Embryonic facial prominence (tissue), 1 donor: ENCODE measurements around the gene GIMAP8.
"Not testable (repeated sequence)": the region's sequence is repeated elsewhere in the genome, so short reads cannot be mapped to it uniquely, and the experiment has no call there.

Source experiments
- DNase-seq: peaks from one replicate; pipeline ENCODE4 v3.0.0-alpha.2; 2016; ENCODE audit errors: extremely low spot score

GIMAP8 gene

GRCh38 chr7:150464962-150465361 lies 14.5 kb downstream of the GIMAP8 start:
- DNase-seq = no peak

GRCh38 chr7:150465414-150465813 lies 15.0 kb downstream of the GIMAP8 start:
- no peak for DNase-seq

- DNase-seq = no peak
Measured at GRCh38 chr7:150466477-150466876, 16.0 kb downstream of the GIMAP8 start.

GRCh38 chr7:150468241-150468640 lies 17.8 kb downstream of the GIMAP8 start:
- DNase-seq = no peak

- DNase-seq = no peak
Measured at GRCh38 chr7:150471886-150472285, 21.5 kb downstream of the GIMAP8 start.

- no peak for DNase-seq
Measured at GRCh38 chr7:150473902-150474301, 23.5 kb downstream of the GIMAP8 start.

GRCh38 chr7:150476285-150476684 lies 25.9 kb downstream of the GIMAP8 start:
- DNase-seq = no peak

- DNase-seq = no peak
Measured at GRCh38 chr7:150476819-150477631, 26.6 kb downstream of the GIMAP8 start.

- no peak for DNase-seq
Measured at GRCh38 chr7:150479023-150479716, 28.7 kb downstream of the GIMAP8 start.

GRCh38 chr7:150481186-150481920 lies 30.9 kb downstream of the GIMAP8 start:
- DNase-seq = no peak

GRCh38 chr7:150481922-150482321 lies 31.5 kb downstream of the GIMAP8 start:
- DNase-seq = no peak

GRCh38 chr7:150483514-150483913 lies 33.1 kb downstream of the GIMAP8 start:
- DNase-seq = not testable (repeated sequence)

GRCh38 chr7:150484071-150484470 lies 33.6 kb downstream of the GIMAP8 start:
- not testable (repeated sequence) for DNase-seq

- no peak for DNase-seq
Measured at GRCh38 chr7:150487625-150488024, 37.2 kb downstream of the GIMAP8 start.

- DNase-seq = no peak
Measured at GRCh38 chr7:150489782-150490181, 39.4 kb downstream of the GIMAP8 start.

GRCh38 chr7:150493442-150493841 lies 43.0 kb downstream of the GIMAP8 start:
- DNase-seq = not testable (repeated sequence)

GRCh38 chr7:150502519-150502918 lies 52.1 kb downstream of the GIMAP8 start:
- DNase-seq = no peak

GRCh38 chr7:150503155-150503554 lies 52.7 kb downstream of the GIMAP8 start:
- no peak for DNase-seq

- no peak for DNase-seq
Measured at GRCh38 chr7:150503581-150503980, 53.2 kb downstream of the GIMAP8 start.

- DNase-seq = no peak
Measured at GRCh38 chr7:150507947-150508602, 57.6 kb downstream of the GIMAP8 start.

- no peak for DNase-seq
Measured at GRCh38 chr7:150511048-150511447, 60.6 kb downstream of the GIMAP8 start.

GRCh38 chr7:150513758-150514157 lies 63.3 kb downstream of the GIMAP8 start:
- DNase-seq = no peak
